Measurements from ENCODE around the gene UBE2N. TPM values are rescaled to one million over a fixed set of nuclear protein-coding genes. Genes with fewer than 3 reads are reported as not detected.
"Not testable (repeated sequence)": the region's sequence is repeated elsewhere in the genome, so short reads cannot be mapped to it uniquely, and the experiment has no call there.

UBE2N gene
- total RNA-seq, 1 donor from 2014 or later, result 59.6 TPM

GRCh38 chr12:93442411-93443340, 929 bp upstream of the UBE2N start:
- TF ChIP-seq CTCF (IDR thresholded peaks at IDR 0.05; ENCODE audit: insufficient read depth, low read length, poor library complexity, severe bottlenecking), result no peak
- Histone ChIP-seq H3K4me3 (ENCODE audit: low read depth, low read length) (peak overlapping the region; percentile 76), H3K36me3 (ENCODE audit: control insufficient read depth, insufficient read depth, low read length) (no peaks in the 10 kb centered on the region), H3K27me3 (ENCODE audit: control insufficient read depth, insufficient read depth, low read length) (no peaks in the 10 kb centered on the region)
- DNase-seq (ENCODE audit: low read depth), result no peak

- TF ChIP-seq CTCF (IDR thresholded peaks at IDR 0.05; ENCODE audit: insufficient read depth, low read length, poor library complexity, severe bottlenecking), result no peak
- DNase-seq (ENCODE audit: low read depth), result no peak
- H3K36me3 ChIP-seq (ENCODE audit: control insufficient read depth, insufficient read depth, low read length), result no peaks in the 10 kb centered on the region
- H3K27me3 ChIP-seq (ENCODE audit: control insufficient read depth, insufficient read depth, low read length), result no peaks in the 10 kb centered on the region
- H3K4me3 ChIP-seq (ENCODE audit: low read depth, low read length), result peak overlapping the region; percentile 76
These were observed 598 bp downstream of the UBE2N start for GRCh38 chr12:93441081-93441616.

GRCh38 chr12:93440043-93440835, 1.5 kb downstream of the UBE2N start:
- Histone ChIP-seq H3K36me3 (ENCODE audit: control insufficient read depth, insufficient read depth, low read length) (no peaks in the 10 kb centered on the region), H3K27me3 (ENCODE audit: control insufficient read depth, insufficient read depth, low read length) (no peaks in the 10 kb centered on the region), H3K4me3 (ENCODE audit: low read depth, low read length) (peak overlapping the region; percentile 76)
- no peak for DNase-seq (ENCODE audit: low read depth)
- no peak for TF ChIP-seq CTCF (IDR thresholded peaks at IDR 0.05; ENCODE audit: insufficient read depth, low read length, poor library complexity, severe bottlenecking)

- no peak for TF ChIP-seq CTCF (IDR thresholded peaks at IDR 0.05; ENCODE audit: insufficient read depth, low read length, poor library complexity, severe bottlenecking)
- Histone ChIP-seq H3K4me3 (ENCODE audit: low read depth, low read length) (no peak overlapping the region), H3K27me3 (ENCODE audit: control insufficient read depth, insufficient read depth, low read length) (no peaks in the 10 kb centered on the region), H3K36me3 (ENCODE audit: control insufficient read depth, insufficient read depth, low read length) (no peaks in the 10 kb centered on the region)
- no peak for DNase-seq (ENCODE audit: low read depth)
These were observed 3.3 kb downstream of the UBE2N start for GRCh38 chr12:93438266-93439050.

GRCh38 chr12:93434256-93434865, 7.4 kb downstream of the UBE2N start:
- no peaks in the 10 kb centered on the region for H3K27me3 ChIP-seq (ENCODE audit: control insufficient read depth, insufficient read depth, low read length)
- DNase-seq (ENCODE audit: low read depth), result no peak
- H3K36me3 ChIP-seq (ENCODE audit: control insufficient read depth, insufficient read depth, low read length), result no peaks in the 10 kb centered on the region
- no peak overlapping the region for H3K4me3 ChIP-seq (ENCODE audit: low read depth, low read length)
- TF ChIP-seq CTCF (IDR thresholded peaks at IDR 0.05; ENCODE audit: insufficient read depth, low read length, poor library complexity, severe bottlenecking), result no peak

GRCh38 chr12:93432031-93432430, 9.7 kb downstream of the UBE2N start:
- H3K4me3 ChIP-seq (ENCODE audit: low read depth, low read length); H3K36me3 ChIP-seq (ENCODE audit: control insufficient read depth, insufficient read depth, low read length); H3K27me3 ChIP-seq (ENCODE audit: control insufficient read depth, insufficient read depth, low read length): not testable (repeated sequence)

More at GRCh38 chr12:93432031-93432430, 9.7 kb downstream of the UBE2N start:
- DNase-seq (ENCODE audit: low read depth), result not testable (repeated sequence)

Measured in kidney epithelial cell (primary cell).